Tongue (tissue), 2 donors: ENCODE measurements around the gene R3HDM1. TPM values are rescaled to one million over a fixed set of nuclear protein-coding genes. Genes with fewer than 3 reads are reported as not detected.
A peak's percentile ranks its signal among the peaks of the same experiment; 100 is the strongest.
"Not testable (repeated sequence)": the region's sequence is repeated elsewhere in the genome, so short reads cannot be mapped to it uniquely, and the experiment has no call there.

Experiments used
- DNase-seq: peaks from one replicate; pipeline ENCODE4 v3.0.0-alpha.2; 2015
- total RNA-seq: library from RNA; depleted of rRNA; stranded (reverse); fragments of >200 nt; gene quantifications from one replicate; pipeline ENCODE4 v1.2.3, GENCODE V29; 2014

R3HDM1 gene
- total RNA-seq, 1 donor from 2014 or later, result 17.6 TPM

- no peak for DNase-seq
These were observed 42.3 kb downstream of the R3HDM1 start for GRCh38 chr2:135573620-135574019.

- no peak for DNase-seq
These were observed 50.0 kb downstream of the R3HDM1 start for GRCh38 chr2:135581282-135581681.

- DNase-seq, result no peak
These were observed 51.1 kb downstream of the R3HDM1 start for GRCh38 chr2:135582383-135582782.

- DNase-seq, result peak; percentile 3
These were observed 54.3 kb downstream of the R3HDM1 start for GRCh38 chr2:135585586-135585985.

- peak; percentile 27 for DNase-seq
These were observed 54.9 kb downstream of the R3HDM1 start for GRCh38 chr2:135586148-135586547.

- no peak for DNase-seq
These were observed 56.7 kb downstream of the R3HDM1 start for GRCh38 chr2:135587958-135588357.

- no peak for DNase-seq
These were observed 59.5 kb downstream of the R3HDM1 start for GRCh38 chr2:135590619-135591260.

- DNase-seq, result no peak
These were observed 69.6 kb downstream of the R3HDM1 start for GRCh38 chr2:135600915-135601314.

- DNase-seq, result peak; percentile 6
These were observed 72.3 kb downstream of the R3HDM1 start for GRCh38 chr2:135603543-135603942.

- no peak for DNase-seq
These were observed 76.3 kb downstream of the R3HDM1 start for GRCh38 chr2:135607561-135607960.

GRCh38 chr2:135612319-135612718 lies 81.0 kb downstream of the R3HDM1 start:
- no peak for DNase-seq

GRCh38 chr2:135615404-135615803 lies 84.1 kb downstream of the R3HDM1 start:
- no peak for DNase-seq

GRCh38 chr2:135617501-135618015 lies 86.3 kb downstream of the R3HDM1 start:
- DNase-seq, result no peak

- DNase-seq, result no peak
These were observed 88.9 kb downstream of the R3HDM1 start for GRCh38 chr2:135620198-135620597.

- no peak for DNase-seq
These were observed 98.2 kb downstream of the R3HDM1 start for GRCh38 chr2:135629520-135629919.

- not testable (repeated sequence) for DNase-seq
These were observed 98.8 kb downstream of the R3HDM1 start for GRCh38 chr2:135630034-135630433.

- DNase-seq, result no peak
These were observed 99.2 kb downstream of the R3HDM1 start for GRCh38 chr2:135630488-135630887.

- no peak for DNase-seq
These were observed 102.3 kb downstream of the R3HDM1 start for GRCh38 chr2:135633582-135633981.

GRCh38 chr2:135635212-135635835 lies 104.0 kb downstream of the R3HDM1 start:
- no peak for DNase-seq

GRCh38 chr2:135636982-135637381 lies 105.7 kb downstream of the R3HDM1 start:
- no peak for DNase-seq

GRCh38 chr2:135637456-135638087 lies 106.3 kb downstream of the R3HDM1 start:
- DNase-seq, result no peak

- no peak for DNase-seq
These were observed 107.5 kb downstream of the R3HDM1 start for GRCh38 chr2:135638825-135639224.
